ENCODE results near the gene MYRF.

The MYRF gene

DNA sequence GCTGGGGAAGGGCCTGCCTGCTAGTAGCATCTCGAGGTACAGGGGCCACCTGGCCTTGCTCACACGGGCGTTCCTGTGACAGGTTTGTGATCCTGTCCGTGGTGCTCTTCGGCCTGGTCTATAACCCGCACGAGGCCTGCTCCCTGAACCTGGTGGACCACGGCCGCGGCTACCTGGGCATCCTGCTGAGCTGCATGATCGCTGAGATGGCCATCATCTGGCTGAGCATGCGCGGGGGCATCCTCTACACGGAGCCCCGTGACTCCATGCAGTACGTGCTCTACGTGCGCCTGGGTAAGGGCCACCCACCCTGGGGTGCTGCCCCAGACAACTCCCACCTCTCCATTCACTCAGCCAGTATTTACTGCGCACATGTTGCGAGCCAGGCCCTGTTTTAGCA, 31.8 kb upstream of the MYRF start:
- DNase-seq (ENCODE audit: low read depth in 1 of 2, low spot score in 1 of 2) = no peak
- Histone ChIP-seq H3K27ac (replicated peaks) (no peak overlapping the region), H3K27me3 (ENCODE audit: insufficient read depth, poor library complexity, severe bottlenecking) (no peaks in the 10 kb centered on the region), H3K4me3 (replicated peaks; ENCODE audit: insufficient read depth, low read length) (no peak overlapping the region)
- TF ChIP-seq POLR2AphosphoS5 (IDR thresholded peaks at IDR 0.05; ENCODE audit: low read depth) (no peak), REST (IDR thresholded peaks at IDR 0.05; ENCODE audit: insufficient replicate concordance, low read depth) (no peak), SPI1 (IDR thresholded peaks at IDR 0.05; ENCODE audit: borderline replicate concordance, low read depth) (no peak), CTCF (IDR thresholded peaks at IDR 0.05; ENCODE audit: insufficient read depth, low read length) (no peak), GABPA (IDR thresholded peaks at IDR 0.05; ENCODE audit: low read depth) (no peak)

DNA sequence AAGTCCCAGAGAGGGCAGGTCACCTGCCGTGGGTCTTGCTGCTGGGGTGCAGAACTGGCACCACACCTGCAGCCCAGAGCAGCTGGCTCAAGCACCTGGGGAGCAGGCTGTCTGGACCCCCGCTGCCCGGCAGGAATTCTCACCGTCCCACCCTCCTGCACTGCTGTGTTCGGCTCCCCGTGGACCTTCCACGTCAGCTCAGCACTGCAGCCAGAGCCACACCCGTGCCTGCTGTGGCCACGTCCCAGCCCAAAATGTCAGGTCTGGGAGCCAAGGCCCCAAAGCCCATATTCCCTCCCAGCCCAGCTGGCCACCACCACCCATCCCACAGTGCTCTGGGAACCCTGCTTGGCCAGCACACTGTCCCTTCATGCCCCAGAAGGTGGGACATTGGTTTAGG, 28.0 kb upstream of the MYRF start:
- TF ChIP-seq GABPA (IDR thresholded peaks at IDR 0.05; ENCODE audit: low read depth) (no peak), POLR2AphosphoS5 (IDR thresholded peaks at IDR 0.05; ENCODE audit: low read depth) (no peak), SPI1 (IDR thresholded peaks at IDR 0.05; ENCODE audit: borderline replicate concordance, low read depth) (no peak), CTCF (IDR thresholded peaks at IDR 0.05; ENCODE audit: insufficient read depth, low read length) (no peak), REST (IDR thresholded peaks at IDR 0.05; ENCODE audit: insufficient replicate concordance, low read depth) (no peak)
- Histone ChIP-seq H3K27me3 (ENCODE audit: insufficient read depth, poor library complexity, severe bottlenecking) (no peaks in the 10 kb centered on the region), H3K4me3 (replicated peaks; ENCODE audit: insufficient read depth, low read length) (no peak overlapping the region), H3K27ac (replicated peaks) (no peak overlapping the region)
- DNase-seq (ENCODE audit: low read depth in 1 of 2, low spot score in 1 of 2) = no peak

- Histone ChIP-seq H3K27ac (replicated peaks) (no peak overlapping the region), H3K4me3 (replicated peaks; ENCODE audit: insufficient read depth, low read length) (no peak overlapping the region), H3K27me3 (ENCODE audit: insufficient read depth, poor library complexity, severe bottlenecking) (no peaks in the 10 kb centered on the region)
- no peak for TF ChIP-seq POLR2AphosphoS5 (IDR thresholded peaks at IDR 0.05; ENCODE audit: low read depth)
- no peak for TF ChIP-seq GABPA (IDR thresholded peaks at IDR 0.05; ENCODE audit: low read depth)
- TF ChIP-seq CTCF (IDR thresholded peaks at IDR 0.05; ENCODE audit: insufficient read depth, low read length) = no peak
- TF ChIP-seq SPI1 (IDR thresholded peaks at IDR 0.05; ENCODE audit: borderline replicate concordance, low read depth) = no peak
- TF ChIP-seq REST (IDR thresholded peaks at IDR 0.05; ENCODE audit: insufficient replicate concordance, low read depth) = no peak
- DNase-seq (ENCODE audit: low read depth in 1 of 2, low spot score in 1 of 2) = no peak
Measured at GRCh38 chr11:61725781-61726231, 26.6 kb upstream of the MYRF start.

Data from HL-60 (cell line).